WI38 (cell line): ENCODE data around the gene OR2L2.

ENCODE experiments used
- H3K4me3 ChIP-seq: 2 replicates; pipeline ENCODE4 v1.5.1; 2011; ENCODE audit warnings: low read depth, mild to moderate bottlenecking, control low read depth, low read length
- CTCF ChIP-seq: IDR thresholded peaks from 2 replicates; pipeline ENCODE4 v1.5.1; 2012; ENCODE audit warnings: low read depth, mild to moderate bottlenecking, control low read depth, low read length

The OR2L2 gene

DNA sequence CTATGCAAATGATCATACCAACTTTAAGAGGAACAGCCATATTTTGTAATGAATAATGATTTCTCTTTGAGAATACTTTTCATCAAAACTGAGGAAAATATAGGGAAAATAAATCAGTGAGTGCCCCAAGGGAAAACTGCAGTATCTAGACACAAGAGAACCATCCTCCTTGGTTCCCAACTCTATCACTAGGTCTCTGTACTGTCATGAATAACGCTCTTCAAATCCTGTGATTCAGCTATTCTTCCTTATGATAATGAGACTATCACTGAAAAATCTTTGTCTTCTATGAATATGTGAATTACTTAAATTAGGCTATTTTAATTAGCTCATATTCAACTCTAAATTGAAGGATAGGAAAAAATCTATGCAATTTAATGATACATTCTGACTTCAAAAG is 14.1 kb upstream of the OR2L2 start:
- H3K4me3 ChIP-seq: no peak overlapping the region
- no peak for TF ChIP-seq CTCF

DNA sequence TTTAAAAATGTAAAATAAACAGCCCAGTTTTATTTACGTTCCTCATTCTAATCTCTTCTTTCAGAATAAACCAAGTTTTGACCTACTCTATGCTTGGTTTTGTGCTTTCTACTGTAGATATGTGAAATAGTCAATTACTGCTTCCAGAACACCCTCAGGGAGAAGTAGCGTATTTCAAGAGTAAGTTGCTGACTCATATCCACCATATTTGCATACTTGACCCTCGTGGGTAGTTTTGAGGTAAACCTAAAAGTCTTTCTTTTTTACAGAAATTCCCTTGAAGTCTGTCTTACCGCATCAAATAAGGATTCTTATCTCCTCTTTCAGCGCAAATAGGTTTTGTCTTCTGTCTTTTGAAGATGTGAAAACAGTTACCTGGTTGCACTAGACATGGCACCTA is 15.3 kb downstream of the OR2L2 start:
- TF ChIP-seq CTCF: no peak
- no peak overlapping the region for H3K4me3 ChIP-seq

DNA sequence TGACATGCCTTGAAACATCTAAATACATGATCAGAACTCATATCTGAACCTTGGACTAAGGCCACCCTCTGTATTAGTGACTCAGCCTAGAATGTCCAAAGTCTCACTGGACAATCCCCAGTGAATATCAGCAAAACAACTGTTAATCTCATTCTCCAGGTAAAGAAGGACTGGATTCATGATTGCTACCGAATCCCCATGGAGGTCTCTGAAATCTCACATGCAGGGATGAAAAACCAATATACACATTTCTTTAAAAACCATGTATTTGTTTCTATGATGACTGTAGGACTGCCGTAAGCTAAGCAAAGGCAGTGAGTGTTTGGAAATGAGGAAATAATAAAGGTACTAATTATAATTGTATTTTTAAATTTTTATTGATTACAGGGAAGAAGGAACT is 16.7 kb downstream of the OR2L2 start, which contains the start of gene OR2L3:
OR2L3 (plus strand) TSS at position 301 of the 400 bp plus-strand sequence. CDS start 13,846 bp downstream, outside the sequence.
- no peak within 1 kb of the TSS for H3K4me3 ChIP-seq
- TF ChIP-seq CTCF: no peak

DNA sequence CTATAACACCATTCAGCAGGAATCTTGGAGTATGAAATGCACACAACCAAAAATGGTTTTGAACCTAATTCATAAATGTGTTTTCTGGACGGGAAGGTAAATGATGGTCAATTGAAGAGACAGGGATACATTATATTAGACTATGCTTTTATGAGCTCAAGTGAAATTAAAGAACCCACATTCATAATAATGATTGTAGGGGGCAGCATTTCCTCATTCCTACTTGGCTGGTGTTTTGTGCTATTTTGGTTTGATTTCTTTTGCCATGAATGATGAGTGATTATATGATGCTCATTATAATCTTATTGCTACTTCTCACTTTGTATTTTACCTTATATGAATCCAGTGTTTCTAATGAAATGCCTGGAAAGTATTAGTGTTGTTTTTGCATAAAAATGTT is 17.1 kb downstream of the OR2L2 start:
- no peak for TF ChIP-seq CTCF
- no peak overlapping the region for H3K4me3 ChIP-seq

DNA sequence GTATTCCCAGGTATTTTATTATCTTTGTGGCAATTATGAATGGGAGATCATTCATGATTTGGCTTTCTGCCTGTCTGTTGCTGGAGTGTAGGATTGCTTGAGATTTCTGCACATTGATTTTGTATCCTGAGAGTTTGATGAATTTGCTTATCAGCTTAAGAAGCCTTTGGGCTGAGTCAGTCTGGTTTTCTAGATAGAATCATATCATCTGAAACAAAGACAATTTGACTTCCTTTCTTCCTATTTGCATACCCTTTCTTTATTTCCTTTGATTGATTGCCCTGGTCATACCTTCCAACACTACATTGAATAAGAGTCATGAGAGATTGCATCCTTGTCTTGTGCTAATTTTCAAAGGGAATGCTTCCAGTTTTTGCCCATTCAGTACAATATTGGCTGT is 24.8 kb downstream of the OR2L2 start:
- no peak for TF ChIP-seq CTCF

GRCh38 chr1:248055261-248055660 is 25.4 kb downstream of the OR2L2 start:
- no peak overlapping the region for H3K4me3 ChIP-seq
- no peak for TF ChIP-seq CTCF

More for the DNA sequence above, 24.8 kb downstream of the OR2L2 start:
- H3K4me3 ChIP-seq: no peak overlapping the region

DNA sequence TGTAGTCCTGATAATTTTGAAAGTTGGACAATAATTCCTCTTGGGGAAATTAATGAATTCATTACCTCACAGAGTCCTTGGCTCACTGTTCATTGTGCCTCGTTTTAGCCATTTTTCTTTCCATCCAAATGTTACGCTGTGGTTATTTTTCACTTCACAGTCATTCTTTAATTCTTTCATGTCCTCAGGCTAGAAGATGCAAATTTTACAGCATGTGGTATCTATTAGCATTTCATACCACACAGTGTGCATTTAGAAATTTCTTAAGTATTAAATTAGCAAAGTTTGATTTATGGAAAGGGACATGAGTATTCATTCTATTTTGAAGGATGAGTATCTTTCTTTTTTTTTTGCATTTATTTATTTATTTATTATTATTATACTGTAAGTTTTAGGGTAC is 35.2 kb downstream of the OR2L2 start:
- TF ChIP-seq CTCF: no peak
- H3K4me3 ChIP-seq: no peak overlapping the region
